ENCODE data around the gene TMEM163. TPM values are rescaled to one million over a fixed set of nuclear protein-coding genes. Genes with fewer than 3 reads are reported as not detected.

The TMEM163 gene
- total and polyA plus RNA-seq, 8 donors, result 0.58 to 16.7 (median 3.2) TPM; not detected in 1

GRCh38 chr2:134440336-134440909 is 278.4 kb downstream of the TMEM163 start:
- DNase-seq, result no peak
- H3K9me3 ChIP-seq, result no peaks in the 10 kb centered on the region
- no peak overlapping the region for H3K4me3 ChIP-seq
- no peak overlapping the region for H3K27ac ChIP-seq
- TF ChIP-seq POLR2A (IDR thresholded peaks at IDR 0.05) (no peak), CTCF (IDR thresholded peaks at IDR 0.05) (no peak), POLR2AphosphoS5 (IDR thresholded peaks at IDR 0.05) (no peak), EP300 (IDR thresholded peaks at IDR 0.05) (no peak)
- intact Hi-C loops (cut with DNase I; ENCODE audit: low total_unique reads), result no loop called here
- H3K36me3 ChIP-seq, result peaks cover 0 to 89% (median 66%) of the 10 kb centered on the region in 4 donors
- H3K27me3 ChIP-seq, result no peaks in the 10 kb centered on the region
- peaks cover 0 to 24% (median 11%) of the 10 kb centered on the region in 4 donors for H3K4me1 ChIP-seq
- 94 to 98% (median 96%) methylated on average over 16 of the region's 16 CpGs for WGBS, 5 donors

DNA sequence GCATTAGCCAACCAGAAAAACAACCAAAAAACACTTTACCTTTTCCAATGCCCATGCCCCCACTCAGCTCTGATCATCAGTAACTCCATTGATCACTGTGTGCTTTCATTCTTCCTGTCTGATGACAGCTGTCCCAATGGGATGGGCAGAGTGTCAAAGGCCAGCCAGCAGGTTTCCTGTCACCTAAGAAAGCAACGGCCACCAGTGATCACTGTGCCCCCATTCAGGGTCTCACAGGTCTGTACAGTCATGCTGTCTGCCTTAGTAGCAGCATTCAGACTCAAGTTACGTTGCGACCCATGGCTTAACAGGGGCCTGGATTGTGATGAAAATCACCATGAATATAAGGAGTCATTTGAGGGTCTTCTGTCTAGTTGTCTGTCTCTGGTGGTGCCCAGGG is 280.4 kb downstream of the TMEM163 start:
- 86 to 92% (median 88%) methylated on average over 3 of the region's 3 CpGs for WGBS, 5 donors
- no peak overlapping the region for H3K27ac ChIP-seq
- TF ChIP-seq CTCF (IDR thresholded peaks at IDR 0.05) (no peak), POLR2AphosphoS5 (IDR thresholded peaks at IDR 0.05) (no peak), EP300 (IDR thresholded peaks at IDR 0.05) (no peak), POLR2A (IDR thresholded peaks at IDR 0.05) (no peak)
- H3K9me3 ChIP-seq, result no peaks in the 10 kb centered on the region
- intact Hi-C loops (cut with DNase I; ENCODE audit: low total_unique reads), result no loop called here
- H3K36me3 ChIP-seq, result peaks cover 0 to 86% (median 59%) of the 10 kb centered on the region in 4 donors
- peaks cover 0 to 32% (median 20%) of the 10 kb centered on the region in 4 donors for H3K4me1 ChIP-seq
- H3K4me3 ChIP-seq, result no peak overlapping the region
- DNase-seq, result no peak
- no peaks in the 10 kb centered on the region for H3K27me3 ChIP-seq

GRCh38 chr2:134436706-134437105 is 282.1 kb downstream of the TMEM163 start:
- H3K9me3 ChIP-seq, result no peaks in the 10 kb centered on the region
- no peak for TF ChIP-seq EP300 (IDR thresholded peaks at IDR 0.05)
- TF ChIP-seq POLR2A (IDR thresholded peaks at IDR 0.05), result no peak
- no peak for TF ChIP-seq CTCF (IDR thresholded peaks at IDR 0.05)
- no peak for TF ChIP-seq POLR2AphosphoS5 (IDR thresholded peaks at IDR 0.05)
- 86 to 97% (median 90%) methylated on average over 7 of the region's 7 CpGs for WGBS, 5 donors
- no peak for DNase-seq
- no peaks in the 10 kb centered on the region for H3K27me3 ChIP-seq
- intact Hi-C loops (cut with DNase I; ENCODE audit: low total_unique reads), result no loop called here
- no peak overlapping the region for H3K4me3 ChIP-seq
- peaks cover 7 to 41% (median 35%) of the 10 kb centered on the region in 4 donors for H3K4me1 ChIP-seq
- peaks cover 0 to 73% (median 50%) of the 10 kb centered on the region in 4 donors for H3K36me3 ChIP-seq
- no peak overlapping the region for H3K27ac ChIP-seq

- Histone ChIP-seq H3K27me3 (no peaks in the 10 kb centered on the region), H3K4me3 (no peak overlapping the region), H3K9me3 (no peaks in the 10 kb centered on the region), H3K4me1 (peaks cover 13 to 48% (median 39%) of the 10 kb centered on the region in 4 donors), H3K27ac (peak overlapping the region in 2 of 5 donors; percentile 56 to 88), H3K36me3 (peaks cover 0 to 75% (median 51%) of the 10 kb centered on the region in 4 donors)
- intact Hi-C loops (cut with DNase I; ENCODE audit: low total_unique reads), result no loop called here
- no peak for DNase-seq
- TF ChIP-seq POLR2A (IDR thresholded peaks at IDR 0.05) (no peak), CTCF (IDR thresholded peaks at IDR 0.05) (no peak), EP300 (IDR thresholded peaks at IDR 0.05) (no peak), POLR2AphosphoS5 (IDR thresholded peaks at IDR 0.05) (no peak)
These were observed 282.9 kb downstream of the TMEM163 start for GRCh38 chr2:134435936-134436335.

Data from stomach (tissue), 9 donors.